ENCODE results near the gene CAMTA1. TPM values are rescaled to one million over a fixed set of nuclear protein-coding genes. Genes with fewer than 3 reads are reported as not detected.

Gene CAMTA1
- total and polyA plus RNA-seq, 8 donors, result 13.0 to 54.2 (median 23.6) TPM

DNA sequence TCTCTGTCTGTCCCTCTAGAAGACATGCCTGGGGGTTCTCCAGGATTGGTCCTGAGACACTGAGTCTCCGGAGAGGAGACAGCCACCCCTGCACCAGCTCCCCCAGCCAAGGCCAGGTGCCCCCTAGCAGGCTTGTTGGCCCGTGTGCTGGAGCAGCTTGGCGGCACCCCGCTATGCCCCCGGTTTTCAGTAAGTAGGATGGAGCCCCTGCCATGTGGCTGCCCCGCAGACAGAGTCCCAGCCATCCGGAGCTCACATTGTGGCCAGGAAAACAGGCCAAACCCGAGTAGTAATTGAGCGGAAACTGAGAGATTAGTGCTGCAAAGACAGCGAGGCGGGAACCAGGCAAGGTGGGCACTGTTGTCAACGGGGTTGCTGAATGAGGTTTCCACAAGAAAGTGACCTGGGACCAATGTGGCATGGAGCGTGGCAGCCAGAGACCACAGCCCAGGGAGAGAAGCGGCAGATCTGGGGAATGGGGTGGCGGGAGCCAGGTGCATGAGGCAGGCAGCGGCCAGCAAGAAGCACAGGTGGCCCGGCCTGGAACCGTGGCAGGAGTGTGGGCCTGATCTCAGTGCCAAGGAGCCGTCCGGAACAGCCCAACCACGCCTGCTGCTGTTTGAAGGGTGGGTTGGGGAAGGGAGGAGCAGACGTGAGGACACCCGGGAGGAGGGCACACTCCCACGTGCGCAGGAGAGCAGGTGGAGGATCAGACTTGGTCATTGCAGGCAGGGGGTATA lies 848.4 kb downstream of the CAMTA1 start:
- DNase-seq (no peak), FAIRE-seq (no peak), ATAC-seq (no peak)
- no peaks in the 10 kb centered on the region for H3K4me1 ChIP-seq
- TF ChIP-seq CTCF (IDR thresholded peaks at IDR 0.05), result no peak
- 68 to 76% methylated on average over 25 of the region's 25 CpGs for WGBS, 2 donors
- H3K27me3 ChIP-seq, result no peaks in the 10 kb centered on the region
- no peak overlapping the region for H3K4me3 ChIP-seq
- no peak overlapping the region for H3K27ac ChIP-seq
- H3K9me3 ChIP-seq, result no peaks in the 10 kb centered on the region
- intact Hi-C loops (cut with DNase I), result no loop called here
- H3K36me3 ChIP-seq, result no peaks in the 10 kb centered on the region

GRCh38 chr1:7634546-7635240 lies 849.4 kb downstream of the CAMTA1 start:
- no peak for ATAC-seq

GRCh38 chr1:7636795-7637526 lies 851.7 kb downstream of the CAMTA1 start:
- DNase-seq, result no peak

More at GRCh38 chr1:7634546-7635240, 849.4 kb downstream of the CAMTA1 start:
- no peaks in the 10 kb centered on the region for H3K27me3 ChIP-seq
- intact Hi-C loops (cut with DNase I), result no loop called here
- no peaks in the 10 kb centered on the region for H3K36me3 ChIP-seq
- no peaks in the 10 kb centered on the region for H3K4me1 ChIP-seq
- DNase-seq (no peak), FAIRE-seq (no peak)
- 69 to 80% methylated on average over 11 to 13 of the region's 13 CpGs for WGBS, 2 donors
- no peak overlapping the region for H3K27ac ChIP-seq
- H3K9me3 ChIP-seq, result no peaks in the 10 kb centered on the region
- H3K4me3 ChIP-seq, result no peak overlapping the region
- no peak for TF ChIP-seq CTCF (IDR thresholded peaks at IDR 0.05)

DNA sequence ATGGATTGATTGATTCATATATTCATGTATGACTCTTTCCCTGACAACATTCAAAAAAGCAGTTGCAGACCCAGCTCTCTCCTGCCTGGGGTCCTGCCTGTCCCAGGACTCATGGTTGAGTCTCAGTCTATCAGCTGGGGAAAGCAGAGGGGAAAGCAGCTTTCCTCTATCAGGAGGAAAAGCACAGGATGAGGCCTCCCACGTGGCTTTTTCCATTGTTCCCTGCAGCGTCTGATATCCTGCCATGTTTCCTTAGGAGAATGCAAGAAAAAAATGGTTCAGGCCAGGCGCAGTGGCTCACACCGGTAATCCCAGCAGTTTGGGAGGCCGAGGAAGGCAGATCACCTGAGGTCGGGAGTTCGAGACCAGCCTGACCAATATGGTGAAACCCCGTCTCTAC lies 852.8 kb downstream of the CAMTA1 start:
- ATAC-seq (no peak), DNase-seq (no peak), FAIRE-seq (no peak)
- no peaks in the 10 kb centered on the region for H3K36me3 ChIP-seq
- intact Hi-C loops (cut with DNase I), result no loop called here
- H3K4me3 ChIP-seq, result no peak overlapping the region
- no peak overlapping the region for H3K27ac ChIP-seq
- TF ChIP-seq CTCF (IDR thresholded peaks at IDR 0.05), result no peak
- H3K4me1 ChIP-seq, result no peaks in the 10 kb centered on the region
- no peaks in the 10 kb centered on the region for H3K9me3 ChIP-seq
- H3K27me3 ChIP-seq, result no peaks in the 10 kb centered on the region
- 68 to 70% methylated on average over 8 of the region's 8 CpGs for WGBS, 2 donors

More at GRCh38 chr1:7636795-7637526, 851.7 kb downstream of the CAMTA1 start:
- H3K9me3 ChIP-seq, result no peaks in the 10 kb centered on the region
- ATAC-seq (no peak), FAIRE-seq (no peak)
- H3K27me3 ChIP-seq, result no peaks in the 10 kb centered on the region
- no peaks in the 10 kb centered on the region for H3K4me1 ChIP-seq
- no peak overlapping the region for H3K27ac ChIP-seq
- intact Hi-C loops (cut with DNase I), result no loop called here
- no peaks in the 10 kb centered on the region for H3K36me3 ChIP-seq
- 78 to 83% methylated on average over 16 of the region's 16 CpGs for WGBS, 2 donors
- no peak for TF ChIP-seq CTCF (IDR thresholded peaks at IDR 0.05)
- H3K4me3 ChIP-seq, result no peak overlapping the region
